Measurements from ENCODE around the gene DLG2. TPM values are rescaled to one million over a fixed set of nuclear protein-coding genes. Genes with fewer than 3 reads are reported as not detected.

DLG2 gene
- total RNA-seq, 1 donor: 3.0 TPM

DNA sequence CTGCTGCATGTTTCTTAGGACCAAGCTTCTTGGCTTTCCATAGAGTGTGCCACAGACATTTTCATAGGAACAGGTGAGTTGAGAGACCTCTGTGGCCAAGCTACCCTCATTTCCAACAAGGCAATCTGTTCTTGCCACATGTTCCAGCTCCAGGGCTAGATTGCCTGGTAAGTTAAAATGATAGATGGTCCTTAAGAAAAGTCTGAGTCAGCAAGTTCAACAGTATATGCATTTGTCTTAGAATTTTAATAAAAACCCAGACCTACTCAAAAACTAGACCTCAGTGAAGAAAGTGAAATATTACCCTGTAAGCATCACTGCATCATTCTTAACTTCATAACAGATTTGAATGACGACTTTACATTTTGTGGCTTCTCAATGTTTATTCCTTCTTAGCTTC, 1123.6 kb downstream of the DLG2 start:
- DNase-seq (ENCODE audit: low read depth): no peak
- TF ChIP-seq, protein P1, sequence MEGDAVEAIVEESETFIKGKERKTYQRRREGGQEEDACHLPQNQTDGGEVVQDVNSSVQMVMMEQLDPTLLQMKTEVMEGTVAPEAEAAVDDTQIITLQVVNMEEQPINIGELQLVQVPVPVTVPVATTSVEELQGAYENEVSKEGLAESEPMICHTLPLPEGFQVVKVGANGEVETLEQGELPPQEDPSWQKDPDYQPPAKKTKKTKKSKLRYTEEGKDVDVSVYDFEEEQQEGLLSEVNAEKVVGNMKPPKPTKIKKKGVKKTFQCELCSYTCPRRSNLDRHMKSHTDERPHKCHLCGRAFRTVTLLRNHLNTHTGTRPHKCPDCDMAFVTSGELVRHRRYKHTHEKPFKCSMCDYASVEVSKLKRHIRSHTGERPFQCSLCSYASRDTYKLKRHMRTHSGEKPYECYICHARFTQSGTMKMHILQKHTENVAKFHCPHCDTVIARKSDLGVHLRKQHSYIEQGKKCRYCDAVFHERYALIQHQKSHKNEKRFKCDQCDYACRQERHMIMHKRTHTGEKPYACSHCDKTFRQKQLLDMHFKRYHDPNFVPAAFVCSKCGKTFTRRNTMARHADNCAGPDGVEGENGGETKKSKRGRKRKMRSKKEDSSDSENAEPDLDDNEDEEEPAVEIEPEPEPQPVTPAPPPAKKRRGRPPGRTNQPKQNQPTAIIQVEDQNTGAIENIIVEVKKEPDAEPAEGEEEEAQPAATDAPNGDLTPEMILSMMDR (IDR thresholded peaks at IDR 0.05; ENCODE audit: insufficient read depth, low read length): no peak
- H3K4me3 ChIP-seq (ENCODE audit: low read depth, low read length): no peak overlapping the region

DNA sequence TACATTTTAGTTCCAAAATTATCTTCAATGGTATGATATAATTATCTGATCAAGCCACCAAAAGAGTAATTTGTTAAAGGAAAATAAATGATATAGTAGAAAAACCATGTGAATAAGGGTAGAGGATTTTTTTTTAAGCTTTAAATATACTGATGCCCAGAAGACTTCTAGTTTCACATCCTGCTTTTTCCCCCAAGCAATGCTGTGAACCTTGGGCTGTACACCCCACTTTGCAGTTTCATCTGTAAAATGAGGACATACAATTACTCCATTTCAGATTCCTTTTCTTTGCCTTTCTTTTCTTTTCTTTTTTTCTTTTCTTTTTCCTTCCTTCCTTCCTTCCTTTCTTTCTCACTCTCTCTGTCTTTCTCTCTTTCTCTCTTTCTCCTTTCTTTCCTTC, 1125.4 kb downstream of the DLG2 start:
- no peak overlapping the region for H3K4me3 ChIP-seq (ENCODE audit: low read depth, low read length)
- no peak for DNase-seq (ENCODE audit: low read depth)
- TF ChIP-seq, protein P1 (IDR thresholded peaks at IDR 0.05; ENCODE audit: insufficient read depth, low read length): no peak

DNA sequence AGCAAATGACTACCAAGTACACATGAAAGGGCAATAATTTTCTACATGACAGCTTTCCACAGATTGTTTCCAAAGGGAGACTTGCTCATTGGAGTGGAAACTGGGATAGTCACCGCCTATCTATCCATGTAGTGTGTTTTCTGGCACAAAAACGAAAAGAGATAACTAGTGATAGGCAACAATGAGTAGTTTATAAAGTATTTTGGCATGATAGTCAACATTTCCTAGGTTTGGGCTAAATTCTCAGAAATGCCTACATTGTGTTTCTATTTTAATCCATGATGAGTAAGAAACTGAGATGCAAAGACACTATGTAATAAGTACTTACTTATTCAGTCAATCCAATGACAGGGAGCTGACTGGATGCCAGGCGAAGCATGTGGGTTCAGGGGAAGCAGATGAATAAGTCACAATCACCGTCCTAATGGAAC, 1129.1 kb downstream of the DLG2 start:
- TF ChIP-seq, protein P1 (IDR thresholded peaks at IDR 0.05; ENCODE audit: insufficient read depth, low read length): no peak
- H3K4me3 ChIP-seq (ENCODE audit: low read depth, low read length): no peak overlapping the region
- DNase-seq (ENCODE audit: low read depth): peak; percentile 98

DNA sequence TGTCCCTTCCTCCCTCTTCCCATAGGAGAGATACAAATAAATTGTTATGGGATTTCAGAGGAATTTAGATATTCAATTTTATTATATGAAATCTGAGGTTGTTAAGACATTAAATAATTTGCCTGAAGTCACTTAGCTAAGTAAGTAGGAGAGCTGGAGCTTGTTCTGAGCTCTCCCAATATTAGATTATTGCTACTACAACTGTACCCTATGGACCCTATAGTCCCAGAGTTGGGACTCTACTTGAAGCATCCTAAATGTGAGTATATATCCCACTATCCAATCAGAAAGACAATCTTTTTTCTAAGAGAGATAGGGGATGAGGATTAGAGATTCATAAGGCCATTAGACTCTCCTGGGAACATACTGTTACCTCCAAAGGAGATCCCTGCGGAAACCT, 1130.0 kb downstream of the DLG2 start:
- no peak for DNase-seq (ENCODE audit: low read depth)
- no peak overlapping the region for H3K4me3 ChIP-seq (ENCODE audit: low read depth, low read length)
- TF ChIP-seq, protein P1 (IDR thresholded peaks at IDR 0.05; ENCODE audit: insufficient read depth, low read length): no peak

DNA sequence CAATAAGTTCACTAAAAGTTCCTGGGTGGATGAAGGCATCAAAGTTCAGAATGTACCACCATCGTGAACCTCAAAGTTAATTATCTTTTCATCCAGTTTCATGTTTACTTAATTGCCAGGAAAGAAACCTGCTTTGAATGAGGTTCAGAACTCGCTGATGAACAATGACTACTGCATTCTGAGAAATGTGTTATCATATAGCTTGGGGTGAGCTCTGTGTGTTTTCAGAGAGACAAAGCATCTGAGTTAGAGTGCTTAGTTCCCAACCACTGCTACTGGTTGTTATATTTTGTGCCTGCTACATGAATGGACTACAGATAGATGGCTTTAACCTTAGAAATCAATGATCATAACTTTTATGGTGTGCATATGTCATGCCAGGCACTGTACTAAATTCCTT, 1131.0 kb downstream of the DLG2 start:
- H3K4me3 ChIP-seq (ENCODE audit: low read depth, low read length): no peak overlapping the region
- TF ChIP-seq, protein P1 (IDR thresholded peaks at IDR 0.05; ENCODE audit: insufficient read depth, low read length): no peak
- no peak for DNase-seq (ENCODE audit: low read depth)

DNA sequence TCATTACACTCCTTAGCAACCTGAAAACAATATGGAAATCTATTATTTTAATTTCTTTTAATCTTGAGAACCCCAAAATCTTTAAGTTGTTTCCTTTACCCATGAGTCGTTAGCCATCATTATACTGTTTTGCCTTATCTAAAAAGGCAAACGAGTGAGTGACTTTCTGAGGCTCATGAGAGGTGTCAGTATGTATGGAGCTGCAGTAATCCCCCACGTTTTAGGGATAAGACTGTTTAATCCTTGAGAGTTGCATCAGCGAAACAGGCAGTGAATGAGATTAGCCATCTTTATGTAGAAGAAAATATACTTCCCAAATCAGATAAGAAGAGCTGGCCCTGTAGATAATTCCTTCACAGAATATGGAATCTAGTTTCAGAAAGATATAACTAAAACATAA, 1147.0 kb downstream of the DLG2 start:
- no peak overlapping the region for H3K4me3 ChIP-seq (ENCODE audit: low read depth, low read length)
- TF ChIP-seq, protein P1 (IDR thresholded peaks at IDR 0.05; ENCODE audit: insufficient read depth, low read length): no peak
- DNase-seq (ENCODE audit: low read depth): no peak

DNA sequence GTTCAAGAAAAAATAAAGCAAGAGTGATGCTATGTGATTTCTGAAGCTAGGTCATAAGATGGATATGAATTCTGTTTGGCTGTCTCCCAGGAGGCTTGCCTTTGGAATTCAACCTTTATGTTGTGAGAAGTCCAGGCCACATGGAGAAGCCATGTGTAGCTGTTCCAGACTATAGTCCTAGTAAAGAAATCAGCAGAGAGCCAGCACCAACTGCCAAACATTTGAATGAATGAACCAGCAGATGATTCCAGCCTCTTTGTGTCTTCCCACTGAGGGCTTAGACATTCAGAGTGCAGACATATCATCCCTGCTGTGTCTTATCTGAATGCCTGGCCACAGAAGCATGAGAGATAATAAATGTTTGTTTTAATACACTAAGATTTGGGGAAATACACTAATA, 1150.6 kb downstream of the DLG2 start:
- no peak overlapping the region for H3K4me3 ChIP-seq (ENCODE audit: low read depth, low read length)
- peak; percentile 88 for DNase-seq (ENCODE audit: low read depth)
- TF ChIP-seq, protein P1 (IDR thresholded peaks at IDR 0.05; ENCODE audit: insufficient read depth, low read length): no peak
